Fibroblast of lung (primary cell): Measurements from ENCODE around the gene FHOD3.

Source experiments
- EZH2 ChIP-seq: IDR thresholded peaks from 2 replicates; pipeline ENCODE4 v1.5.1; 2012; ENCODE audit warnings: low read length, control low read depth, mild to moderate bottlenecking; ENCODE audit errors: missing control alignments
- TF ChIP-seq, protein P1 (sequence below), 2 donors: IDR thresholded peaks in 1 of 2; conservative IDR thresholded peaks in 1 of 2; 1 replicate in 1 of 2; 2 replicates in 1 of 2; pipeline ENCODE4 v1.5.1; 2011 to 2012; ENCODE audit warnings: low read length in 2 of 2, control low read depth in 1 of 2, inconsistent platforms in 1 of 2, low read depth in 1 of 2, mild to moderate bottlenecking in 1 of 2

DNA sequence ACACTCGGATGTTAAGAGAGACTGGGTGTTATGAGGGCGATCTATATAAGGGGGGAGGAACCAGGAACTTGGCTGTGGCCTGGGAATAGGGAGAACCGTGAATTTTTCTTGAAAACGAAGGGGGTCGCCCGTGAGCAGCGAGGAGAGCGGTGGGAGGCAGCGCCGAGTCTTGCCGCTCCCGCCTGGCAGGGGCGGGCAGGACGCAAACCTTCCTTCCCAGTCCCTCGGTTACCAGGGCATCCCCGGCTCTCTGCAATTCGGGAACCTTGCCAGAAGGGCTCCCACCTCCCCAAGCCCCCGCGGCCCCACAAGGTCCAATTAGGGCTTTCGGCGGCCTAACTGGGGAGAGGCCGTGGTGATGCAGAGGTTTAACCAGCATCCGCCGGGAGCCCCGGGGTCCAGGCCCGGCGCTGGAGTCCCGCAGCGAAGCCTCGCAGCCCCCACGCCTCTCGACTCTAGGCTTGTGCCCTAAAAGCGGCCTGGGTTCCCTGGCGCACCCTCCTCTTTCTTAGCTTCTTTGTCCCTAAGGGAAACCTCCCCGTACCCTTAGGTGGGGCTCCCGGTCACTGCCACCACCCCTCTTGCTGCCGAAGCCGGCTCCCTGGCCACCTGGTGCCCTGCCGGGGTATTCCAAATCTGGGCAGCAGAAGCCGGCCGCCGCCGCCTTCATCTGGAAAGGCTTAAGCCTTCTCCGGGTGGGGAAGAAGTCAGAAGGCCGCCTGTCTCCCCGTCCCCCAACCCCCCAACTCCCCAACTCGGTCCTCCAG lies 680 bp upstream of the FHOD3 start:
- TF ChIP-seq, protein P1, sequence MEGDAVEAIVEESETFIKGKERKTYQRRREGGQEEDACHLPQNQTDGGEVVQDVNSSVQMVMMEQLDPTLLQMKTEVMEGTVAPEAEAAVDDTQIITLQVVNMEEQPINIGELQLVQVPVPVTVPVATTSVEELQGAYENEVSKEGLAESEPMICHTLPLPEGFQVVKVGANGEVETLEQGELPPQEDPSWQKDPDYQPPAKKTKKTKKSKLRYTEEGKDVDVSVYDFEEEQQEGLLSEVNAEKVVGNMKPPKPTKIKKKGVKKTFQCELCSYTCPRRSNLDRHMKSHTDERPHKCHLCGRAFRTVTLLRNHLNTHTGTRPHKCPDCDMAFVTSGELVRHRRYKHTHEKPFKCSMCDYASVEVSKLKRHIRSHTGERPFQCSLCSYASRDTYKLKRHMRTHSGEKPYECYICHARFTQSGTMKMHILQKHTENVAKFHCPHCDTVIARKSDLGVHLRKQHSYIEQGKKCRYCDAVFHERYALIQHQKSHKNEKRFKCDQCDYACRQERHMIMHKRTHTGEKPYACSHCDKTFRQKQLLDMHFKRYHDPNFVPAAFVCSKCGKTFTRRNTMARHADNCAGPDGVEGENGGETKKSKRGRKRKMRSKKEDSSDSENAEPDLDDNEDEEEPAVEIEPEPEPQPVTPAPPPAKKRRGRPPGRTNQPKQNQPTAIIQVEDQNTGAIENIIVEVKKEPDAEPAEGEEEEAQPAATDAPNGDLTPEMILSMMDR (conservative IDR thresholded peaks at IDR 0.05 in 1 of 2, IDR thresholded peaks at IDR 0.05 in 1 of 2; ENCODE audit: low read depth in 1 of 2, low read length in 2 of 2) = peak; percentile 25 to 54
- TF ChIP-seq EZH2 = no peak
